Left colon (tissue), 2 donors: ENCODE measurements around the gene IFNGR2. TPM values are rescaled to one million over a fixed set of nuclear protein-coding genes. Genes with fewer than 3 reads are reported as not detected.
"Not testable (repeated sequence)": the region's sequence is repeated elsewhere in the genome, so short reads cannot be mapped to it uniquely, and the experiment has no call there.

Experiments
- ATAC-seq: fragments of 200-7000 bp; cut with Tn5 transposase; one replicate; pipeline ENCODE4 v1.9.1; 2020; ENCODE audit warnings: mild to moderate bottlenecking, moderate library complexity
- DNase-seq, 2 donors: peaks; one replicate each; pipeline ENCODE4 v3.0.0-alpha.2; 2020
- intact Hi-C, 2 donors: fragments of 100-400 bp; cut with DNase I in 1 of 2; cut with micrococcal nuclease in 1 of 2; formaldehyde crosslinking; loops; one replicate each; pipeline versions ENCODE4 v1.11.2 to v1.14.0; 2022; cut with DNase I, micrococcal nuclease
- total RNA-seq, 2 donors: library from RNA; stranded (reverse); fragmentation: NEBNext Ultra II Directional; extraction: Animal tissue kit (Norgen Biotek cat#: 25700); gene quantifications; one replicate each; pipeline ENCODE4 v1.2.1, GENCODE V29; 2021
- donor health status: DM: no; HTN: no; CAD: no.
- donor health status: DM: yes; HTN: yes; CAD: no.

Gene IFNGR2
- total RNA-seq, 2 donors from 2014 or later, result 71.9 to 140 TPM

DNA sequence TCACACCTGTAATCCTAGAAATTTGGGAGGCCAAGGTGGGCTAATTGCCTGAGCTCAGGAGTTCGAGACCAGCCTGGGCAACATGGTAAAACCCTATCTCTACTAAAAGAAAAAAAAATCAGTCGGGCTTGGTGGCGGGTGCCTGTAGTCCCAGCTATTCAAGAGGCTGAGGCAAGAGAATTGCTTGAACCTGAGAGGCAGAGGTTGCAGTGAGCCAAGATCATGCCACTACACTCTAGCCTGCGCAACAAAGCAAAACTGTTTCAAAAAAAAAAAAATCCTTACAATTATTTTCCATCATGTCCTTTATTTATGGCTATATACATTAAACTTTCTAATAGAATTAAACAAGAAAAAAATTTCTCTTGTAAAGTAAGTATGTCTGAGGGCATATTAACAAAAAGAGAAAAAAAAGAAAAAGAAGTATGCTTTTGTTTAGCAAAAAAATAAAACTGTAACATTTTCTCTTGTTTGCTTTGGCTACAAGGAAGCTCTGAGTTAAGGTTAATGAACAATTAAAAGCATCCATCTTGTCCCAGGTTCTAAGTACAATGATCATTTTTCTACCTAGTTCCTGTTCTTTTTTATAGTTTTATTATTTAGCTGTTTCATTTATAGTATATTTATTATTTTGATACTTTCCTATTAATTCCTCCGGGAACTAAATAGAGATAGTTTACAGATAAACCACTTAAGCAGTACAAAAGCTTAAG is 58.5 kb downstream of the IFNGR2 start:
- DNase-seq (no peak), ATAC-seq (peak; percentile 55)
- intact Hi-C loops, result no loop called here

- intact Hi-C loops, DNase-seq, ATAC-seq: not testable (repeated sequence)
These were observed 66.0 kb downstream of the IFNGR2 start for GRCh38 chr21:33469183-33469582.

DNA sequence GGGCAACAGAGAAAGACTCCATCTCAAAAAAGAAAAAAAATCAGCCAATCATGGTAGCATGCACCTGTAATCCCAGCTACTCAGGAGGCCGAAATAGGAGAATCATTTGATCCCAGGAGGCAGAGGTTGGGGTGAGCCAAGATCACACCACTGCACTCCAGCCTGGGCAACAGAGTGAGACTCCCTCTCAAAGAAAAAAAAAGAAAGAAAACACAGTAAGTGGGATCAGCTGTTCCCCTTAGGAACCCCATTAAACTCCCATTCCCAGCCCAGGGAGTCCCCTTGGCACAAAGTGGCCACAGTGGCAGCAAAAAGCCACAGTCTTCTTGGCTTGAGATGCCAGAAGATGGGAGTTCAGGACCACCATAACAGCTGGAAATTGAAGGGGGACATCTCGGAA is 67.5 kb downstream of the IFNGR2 start:
- no peak for ATAC-seq
- DNase-seq, result no peak
- intact Hi-C loops, result no loop called here

- DNase-seq, result no peak
- intact Hi-C loops, result no loop called here
- ATAC-seq, result no peak
These were observed 70.1 kb downstream of the IFNGR2 start for GRCh38 chr21:33473344-33473743.

- DNase-seq, result no peak
- ATAC-seq, result no peak
- intact Hi-C loops, result no loop called here
These were observed 73.9 kb downstream of the IFNGR2 start for GRCh38 chr21:33477066-33477465.

- DNase-seq (peak in 1 of 2 donors; percentile 10), ATAC-seq (no peak)
- intact Hi-C loops, result no loop called here
These were observed 75.0 kb downstream of the IFNGR2 start for GRCh38 chr21:33478182-33478581.

DNA sequence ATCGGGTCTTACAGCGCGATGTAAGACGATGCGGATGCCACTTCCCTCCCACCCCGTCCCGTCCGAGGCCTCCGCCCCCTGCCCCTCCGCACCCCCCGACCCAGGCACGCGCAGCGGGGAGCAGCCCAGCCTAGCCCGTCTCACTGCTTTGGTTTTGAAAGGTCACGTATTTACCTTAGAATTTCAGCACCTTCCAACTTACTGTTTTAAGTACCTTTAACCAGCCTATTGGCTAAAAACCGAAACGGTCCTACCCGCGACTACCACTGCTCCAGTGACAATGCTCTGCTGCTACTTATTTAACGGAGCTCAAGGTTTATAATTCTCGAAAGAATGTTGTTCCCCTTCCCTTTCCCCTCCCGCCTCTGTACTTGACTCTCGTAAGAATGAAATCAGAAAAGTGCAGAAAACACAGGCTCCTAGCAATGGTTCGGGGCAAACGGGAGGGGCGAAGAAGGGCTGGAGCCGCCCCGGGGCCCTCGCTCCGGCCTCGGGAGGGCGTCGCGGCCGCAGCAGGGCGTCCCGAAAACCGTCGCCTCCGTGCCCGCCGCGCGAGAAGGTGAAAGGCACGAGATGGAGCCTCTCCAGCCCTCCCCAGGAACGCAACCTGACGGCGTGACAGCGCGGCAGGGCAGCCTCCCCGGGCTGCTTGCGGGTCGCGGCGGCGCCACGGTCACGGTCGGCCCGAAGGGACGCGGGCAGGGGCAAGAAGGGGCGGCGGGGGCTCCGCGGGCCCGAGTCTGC is 75.9 kb downstream of the IFNGR2 start:
- intact Hi-C loops, result no loop called here
- peak; percentile 36 for ATAC-seq
- peak; percentile 37 to 56 for DNase-seq

GRCh38 chr21:33479679-33480480 is 76.7 kb downstream of the IFNGR2 start, which contains the start of gene TMEM50B:
TMEM50B (minus strand) TSS chr21:33479974; CDS start chr21:33468885, 11,089 bp downstream.
- DNase-seq (peak; percentile 95 to 97), ATAC-seq (peak; percentile 92)
- intact Hi-C loops, result no loop called here

DNA sequence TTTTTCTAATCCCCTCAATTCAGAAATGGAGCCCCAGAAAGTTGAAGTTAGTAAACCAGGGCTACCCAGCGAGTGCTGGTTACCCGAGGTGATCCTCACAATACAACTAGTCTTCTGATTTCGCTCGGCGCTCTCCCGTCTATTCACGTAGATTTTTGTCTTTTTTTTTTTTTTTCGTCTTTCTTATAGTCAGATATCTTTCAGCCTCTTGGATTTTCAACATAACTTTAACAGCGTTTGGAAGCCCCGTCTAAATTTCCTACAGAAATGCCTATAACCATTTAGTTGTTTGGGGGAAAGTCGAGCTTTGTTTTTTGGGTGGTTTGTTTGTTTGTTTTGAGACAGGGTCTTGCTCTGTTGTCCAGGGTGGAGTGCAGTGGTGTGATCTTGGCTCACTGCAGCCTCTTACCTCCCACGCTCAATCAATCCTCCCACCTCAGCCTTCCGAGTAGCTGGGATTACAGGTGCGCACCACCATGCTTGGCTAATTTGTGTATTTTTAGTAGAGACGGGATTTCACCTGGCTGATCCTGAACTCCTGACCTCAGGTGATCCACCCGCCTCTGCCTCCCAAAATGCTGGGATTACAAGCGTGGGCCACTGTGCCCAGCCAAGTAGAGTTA is 77.4 kb downstream of the IFNGR2 start:
- intact Hi-C loops, result no loop called here
- no peak for ATAC-seq
- no peak for DNase-seq

GRCh38 chr21:33481314-33481943 is 78.2 kb downstream of the IFNGR2 start:
- ATAC-seq (no peak), DNase-seq (no peak)
- intact Hi-C loops, result no loop called here

Other genes with a start within 250 kb of the IFNGR2 start
- gene IFNAR2, start 173.5 kb upstream of the IFNGR2 start, total RNA-seq, result 10 to 100 TPM in 1 of 2 donors, 1 to 10 TPM in 1; 8.6 to 17.7 TPM
- gene IL10RB, start 137.0 kb upstream of the IFNGR2 start, total RNA-seq, result 100 to 1,000 TPM in 1 of 2 donors, 10 to 100 TPM in 1; 79.7 to 103 TPM
- 10 to 100 TPM; 37.1 to 50.1 TPM for gene IFNAR1, start 78.4 kb upstream of the IFNGR2 start, total RNA-seq
- gene TMEM50B, start 76.6 kb downstream of the IFNGR2 start, total RNA-seq, result 10 to 100 TPM; 34.9 to 41.5 TPM
- gene DNAJC28, start 88.3 kb downstream of the IFNGR2 start, total RNA-seq, result 1 to 10 TPM; 2.5 to 4.0 TPM
- gene GART, start 138.7 kb downstream of the IFNGR2 start, total RNA-seq, result 10 to 100 TPM; 48.9 to 57.7 TPM
- 100 to 1,000 TPM; 202 to 213 TPM for gene SON, start 139.6 kb downstream of the IFNGR2 start, total RNA-seq
- gene DONSON, start 185.3 kb downstream of the IFNGR2 start, total RNA-seq, result 1 to 10 TPM; 7.3 to 7.6 TPM
- 10 to 100 TPM; 34.7 to 37.2 TPM for gene CRYZL1, start 238.3 kb downstream of the IFNGR2 start, total RNA-seq
- gene ITSN1, start 239.1 kb downstream of the IFNGR2 start, total RNA-seq, result 10 to 100 TPM; 31.3 to 36.9 TPM